Gastroesophageal sphincter (tissue), 4 donors: ENCODE measurements around the gene C2orf76. TPM values are rescaled to one million over a fixed set of nuclear protein-coding genes. Genes with fewer than 3 reads are reported as not detected.

ENCODE experiments used
- ATAC-seq: fragments of 150-250 bp; one replicate; pipeline ENCODE4 v1.9.1; 2016; ENCODE audit warnings: mild to moderate bottlenecking, moderate library complexity
- H3K27ac ChIP-seq, 4 donors: fragments of 200-600 bp; sonication (generic) in 3 of 4; 1 replicate in 3 of 4; 2 replicates in 1 of 4; pipeline ENCODE4 v1.5.1; 2016 to 2019
- H3K27me3 ChIP-seq: fragments of 200-600 bp; sonication (generic); one replicate; pipeline ENCODE4 v1.5.1; 2019
- H3K36me3 ChIP-seq, 2 donors: fragments of 200-600 bp; sonication (generic); one replicate each; pipeline ENCODE4 v1.5.1; 2019; ENCODE audit warnings: control low read depth in 1 of 2
- H3K4me1 ChIP-seq, 3 donors: fragments of 200-600 bp; sonication (generic); 1 replicate in 2 of 3; 2 replicates in 1 of 3; pipeline ENCODE4 v1.5.1; 2016 to 2019; ENCODE audit warnings: control low read depth in 2 of 3
- H3K4me3 ChIP-seq, 2 donors: fragments of 200-600 bp; sonication (generic); one replicate each; pipeline ENCODE4 v1.5.1; 2019; ENCODE audit warnings: mild to moderate bottlenecking in 1 of 2, moderate library complexity in 1 of 2
- H3K9me3 ChIP-seq, 3 donors: fragments of 200-600 bp; sonication (generic); one replicate each; pipeline ENCODE4 v1.5.1; 2017 to 2019; ENCODE audit warnings: control low read depth in 2 of 3
- CTCF ChIP-seq, 4 experiments: fragments of 200-600 bp in 2 of 4; fragments of 450-650 bp in 2 of 4; sonication (generic) in 1 of 4; IDR thresholded peaks; one replicate each; pipeline ENCODE4 v1.5.1; 2017 to 2019; ENCODE audit warnings: antibody characterized with exemption in 4 of 4, mild to moderate bottlenecking in 2 of 4, moderate library complexity in 2 of 4
- EP300 ChIP-seq: sonication (generic); formaldehyde crosslinking; IDR thresholded peaks from one replicate; pipeline ENCODE4 v1.6.1; 2017; ENCODE audit warnings: antibody characterized with exemption, mild to moderate bottlenecking
- POLR2A ChIP-seq, 2 donors: fragments of 450-650 bp; IDR thresholded peaks; one replicate each; pipeline ENCODE4 v1.6.1; 2017; ENCODE audit warnings: antibody characterized with exemption in 2 of 2, mild to moderate bottlenecking in 2 of 2, moderate library complexity in 1 of 2
- POLR2AphosphoS5 ChIP-seq: sonication (generic); formaldehyde crosslinking; IDR thresholded peaks from one replicate; pipeline ENCODE4 v1.6.1; 2017; ENCODE audit warnings: antibody characterized with exemption
- WGBS, 2 donors: methylation state at CpG; one replicate each; pipeline ENCODE4 v1.1.5; 2018; ENCODE audit warnings: low coverage in 1 of 2; 5-methylcytosine and 5-hydroxymethylcytosine counted together
- total RNA-seq, 4 donors: library from RNA; depleted of rRNA; stranded (reverse); fragments of >200 nt; gene quantifications; one replicate each; pipeline ENCODE4 v1.1.0, GENCODE V29; 2016

Gene C2orf76
- total RNA-seq, 4 donors from 2014 or later = 9.2 to 17.3 (median 11.9) TPM

- Histone ChIP-seq H3K27me3 (no peaks in the 10 kb centered on the region), H3K4me3 (no peak overlapping the region), H3K27ac (no peak overlapping the region), H3K9me3 (no peaks in the 10 kb centered on the region), H3K4me1 (no peaks in the 10 kb centered on the region), H3K36me3 (peaks cover 0 to 3% of the 10 kb centered on the region in 2 donors)
- 85 to 91% methylated on average over 3 to 6 of the region's 7 CpGs for WGBS, 2 donors
- ATAC-seq = no peak
- no peak for TF ChIP-seq POLR2AphosphoS5
- no peak for TF ChIP-seq POLR2A (IDR thresholded peaks at IDR 0.05)
- TF ChIP-seq EP300 = no peak
- TF ChIP-seq CTCF (IDR thresholded peaks at IDR 0.05) = no peak
Observed at GRCh38 chr2:119319593-119319992, 47.0 kb downstream of the C2orf76 start.

- H3K4me3 ChIP-seq = no peak overlapping the region
- no peaks in the 10 kb centered on the region for H3K27me3 ChIP-seq
- ATAC-seq = no peak
- WGBS, 2 donors = 79% methylated on average over 1 of the region's 1 CpG
- H3K27ac ChIP-seq = no peak overlapping the region
- peaks cover 0 to 3% of the 10 kb centered on the region in 2 donors for H3K36me3 ChIP-seq
- TF ChIP-seq CTCF (IDR thresholded peaks at IDR 0.05) = no peak
- TF ChIP-seq POLR2A (IDR thresholded peaks at IDR 0.05) = no peak
- no peak for TF ChIP-seq EP300
- TF ChIP-seq POLR2AphosphoS5 = no peak
- H3K9me3 ChIP-seq = no peaks in the 10 kb centered on the region
- no peaks in the 10 kb centered on the region for H3K4me1 ChIP-seq
Observed at GRCh38 chr2:119317554-119317953, 49.1 kb downstream of the C2orf76 start.

GRCh38 chr2:119316066-119316465 is 50.6 kb downstream of the C2orf76 start:
- Histone ChIP-seq H3K27ac (no peak overlapping the region), H3K36me3 (peaks cover 0 to 12% of the 10 kb centered on the region in 2 donors), H3K27me3 (no peaks in the 10 kb centered on the region), H3K4me1 (no peaks in the 10 kb centered on the region), H3K9me3 (no peaks in the 10 kb centered on the region), H3K4me3 (no peak overlapping the region)
- TF ChIP-seq CTCF (IDR thresholded peaks at IDR 0.05) = no peak
- no peak for TF ChIP-seq POLR2A (IDR thresholded peaks at IDR 0.05)
- TF ChIP-seq EP300 = no peak
- TF ChIP-seq POLR2AphosphoS5 = no peak
- ATAC-seq = no peak
- WGBS, 2 donors = 67 to 68% methylated on average over 3 of the region's 3 CpGs

- Histone ChIP-seq H3K9me3 (no peaks in the 10 kb centered on the region), H3K4me3 (no peak overlapping the region), H3K27ac (no peak overlapping the region), H3K27me3 (no peaks in the 10 kb centered on the region), H3K4me1 (no peaks in the 10 kb centered on the region), H3K36me3 (peaks cover 0 to 17% of the 10 kb centered on the region in 2 donors)
- TF ChIP-seq POLR2AphosphoS5 = no peak
- TF ChIP-seq POLR2A (IDR thresholded peaks at IDR 0.05) = no peak
- TF ChIP-seq EP300 = no peak
- TF ChIP-seq CTCF (IDR thresholded peaks at IDR 0.05) = no peak
- ATAC-seq = no peak
- 66 to 69% methylated on average over 4 of the region's 4 CpGs for WGBS, 2 donors
Observed at GRCh38 chr2:119315241-119315925, 51.3 kb downstream of the C2orf76 start.

GRCh38 chr2:119311831-119312230 is 54.8 kb downstream of the C2orf76 start:
- no peaks in the 10 kb centered on the region for H3K27me3 ChIP-seq
- H3K36me3 ChIP-seq = peaks cover 0 to 17% of the 10 kb centered on the region in 2 donors
- 80 to 87% methylated on average over 5 to 9 of the region's 9 CpGs for WGBS, 2 donors
- no peak for ATAC-seq
- TF ChIP-seq CTCF (IDR thresholded peaks at IDR 0.05) (no peak), POLR2AphosphoS5 (no peak), POLR2A (IDR thresholded peaks at IDR 0.05) (no peak), EP300 (no peak)
- no peak overlapping the region for H3K4me3 ChIP-seq
- no peak overlapping the region for H3K27ac ChIP-seq
- H3K9me3 ChIP-seq = no peaks in the 10 kb centered on the region
- H3K4me1 ChIP-seq = no peaks in the 10 kb centered on the region
